Measurements from ENCODE around the gene MARS1.

Gene MARS1

GRCh38 chr12:57564178-57564740 is 76.4 kb downstream of the MARS1 start:
- Mint-ChIP-seq H3K27me3 (peaks cover 11% of the 10 kb centered on the region), H3K9me3 (no peaks in the 10 kb centered on the region), H3K27ac (no peak overlapping the region), H3K36me3 (ENCODE audit: low read depth) (no peaks in the 10 kb centered on the region), H3K4me1 (ENCODE audit: low read depth) (no peaks in the 10 kb centered on the region), H3K4me3 (no peak overlapping the region)

Measured in stimulated activated naive CD8-positive, alpha-beta T cell treated with anti-CD3 and anti-CD28 coated beads, Interleukin-15, Interleukin-2, amounts not matched to agents 100 ng/mL and 50 ng/mL, for 24 hours (primary cell).